DLD1 (cell line): ENCODE measurements around the gene BANK1.
"Not testable (repeated sequence)": the region's sequence is repeated elsewhere in the genome, so short reads cannot be mapped to it uniquely, and the experiment has no call there.

Experiments
- in situ Hi-C: cut with HindIII; loops from 2 replicates; pipeline ENCODE4 v1.10.0; 2017; ENCODE audit warnings: low sequenced_read_pairs

The BANK1 gene

DNA sequence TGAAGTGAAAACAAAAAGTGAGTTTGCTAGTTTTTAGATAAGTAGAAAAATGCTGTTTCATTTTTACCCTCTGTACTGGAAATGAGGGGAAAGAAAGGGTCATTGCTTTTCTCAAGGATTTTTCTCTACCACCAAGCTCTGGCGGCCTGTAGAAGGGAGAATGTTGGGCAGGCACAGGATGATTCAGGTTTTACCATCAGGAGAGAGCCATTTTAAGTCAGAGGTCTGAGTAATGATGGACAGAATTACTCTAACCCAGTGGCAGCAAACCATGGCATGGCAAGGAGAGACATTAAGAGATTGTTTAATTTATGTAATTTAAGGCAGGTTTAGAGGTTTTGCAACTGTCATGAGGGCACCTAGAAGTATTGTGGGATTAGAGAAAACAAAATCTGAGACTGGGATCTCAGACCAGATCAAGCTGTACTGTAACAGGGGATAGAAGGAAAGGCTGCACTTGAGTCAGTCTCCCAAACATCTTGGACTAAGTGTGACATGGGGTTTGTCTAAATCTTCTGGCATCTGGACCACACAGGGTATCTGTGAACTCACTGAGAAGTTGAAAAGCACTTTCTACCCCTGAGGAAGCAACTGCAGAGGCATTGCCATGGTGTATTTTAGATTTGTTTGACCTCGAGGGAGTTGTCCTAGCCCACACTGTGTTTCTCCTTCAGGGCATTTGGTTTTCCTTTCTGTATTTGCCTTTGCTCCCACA lies 81.6 kb downstream of the BANK1 start:
- in situ Hi-C loops = no loop called here

DNA sequence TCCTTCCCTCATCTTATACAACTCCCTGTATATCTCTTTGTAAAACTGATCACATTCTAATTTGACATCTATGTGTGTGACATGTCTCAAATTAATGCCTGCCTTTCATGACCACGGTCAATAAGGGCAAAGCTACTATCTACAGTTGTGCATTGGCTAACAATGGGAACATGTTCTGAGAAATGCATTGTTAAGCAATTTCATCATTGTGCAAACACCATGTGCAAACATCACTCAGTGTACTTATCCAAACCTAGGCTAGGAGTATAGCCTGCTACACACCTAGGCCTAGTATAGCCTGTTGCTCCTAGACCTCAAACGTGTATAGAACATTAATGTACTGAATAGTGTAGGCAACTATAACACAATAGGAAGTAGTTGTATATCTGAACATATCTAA lies 95.0 kb downstream of the BANK1 start:
- in situ Hi-C loops = no loop called here

DNA sequence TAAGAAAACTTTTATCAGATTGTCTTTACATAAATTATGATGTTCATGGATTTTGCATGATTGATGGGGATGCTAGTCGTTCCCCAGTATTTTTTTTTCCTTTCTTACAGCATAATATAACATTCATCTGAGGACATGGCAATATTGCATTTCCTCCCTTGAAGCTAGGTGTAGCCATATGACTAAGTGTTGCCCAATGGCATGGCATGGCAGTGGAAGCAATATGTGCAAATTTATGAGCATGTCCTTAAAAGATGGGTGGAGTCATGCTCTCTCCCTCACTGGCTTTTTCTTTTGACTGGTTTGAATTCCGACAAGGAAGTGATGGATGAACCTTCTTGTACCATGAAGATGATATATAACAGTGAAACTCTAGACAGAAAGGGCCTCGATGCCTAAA lies 96.3 kb downstream of the BANK1 start:
- in situ Hi-C loops = no loop called here

DNA sequence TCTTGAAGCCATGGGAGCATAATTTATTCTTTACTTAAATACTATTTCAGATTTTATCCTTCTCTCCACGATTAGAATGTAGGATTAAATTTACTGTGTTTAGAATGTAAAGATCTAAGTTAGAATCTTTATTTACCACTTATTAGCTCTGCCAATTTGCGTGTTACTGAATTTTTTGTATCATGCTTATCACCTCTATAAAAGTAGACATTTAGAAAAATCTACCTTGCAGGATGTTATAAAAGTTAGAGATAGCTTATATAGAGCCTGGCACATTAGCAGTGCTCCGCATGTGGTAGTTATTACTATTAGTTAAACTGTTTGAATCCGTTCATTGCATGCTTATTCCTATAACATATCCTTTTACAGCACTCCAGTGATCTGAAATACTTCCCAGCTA lies 97.9 kb downstream of the BANK1 start:
- in situ Hi-C loops = no loop called here

DNA sequence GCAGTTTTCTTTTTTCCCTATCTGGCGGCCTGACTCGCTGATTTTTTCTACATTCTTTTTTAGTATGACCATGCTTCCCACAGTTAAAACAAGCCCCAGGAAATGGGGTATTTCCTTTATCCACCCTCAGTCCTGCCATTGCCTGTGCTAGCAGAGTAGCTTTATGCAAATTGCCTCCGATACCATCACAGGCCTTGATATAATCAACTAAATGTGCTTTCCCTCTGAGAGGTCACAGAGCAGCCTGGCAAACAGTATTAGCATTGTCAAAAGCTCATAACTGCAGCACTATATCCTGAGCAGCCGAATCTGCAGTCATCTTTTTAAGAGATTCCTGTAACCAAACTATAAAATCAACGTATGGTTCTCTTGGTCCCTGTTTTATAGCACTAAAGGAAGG lies 115.0 kb downstream of the BANK1 start:
- in situ Hi-C loops = not testable (repeated sequence)

- in situ Hi-C loops = no loop called here
Observed at GRCh38 chr4:101910786-101911373, 120.3 kb downstream of the BANK1 start.

DNA sequence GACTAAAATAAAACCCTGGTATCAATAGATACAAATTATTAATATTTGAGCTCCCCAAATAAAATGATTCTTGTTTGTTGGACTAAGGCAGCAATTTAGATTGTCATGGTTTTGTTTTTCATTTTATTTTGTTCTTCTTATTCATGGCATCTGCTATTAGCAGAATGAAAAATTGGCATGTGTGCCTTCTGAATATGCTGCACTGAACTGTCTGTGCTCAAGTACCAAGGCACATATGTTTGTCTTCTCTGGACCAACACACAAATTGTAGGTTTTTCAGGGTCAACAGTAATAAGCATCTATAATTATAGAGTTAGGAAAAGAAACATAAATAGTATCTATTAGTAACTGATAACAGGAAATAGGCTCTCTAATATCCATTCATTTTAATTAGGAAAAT lies 121.1 kb downstream of the BANK1 start:
- in situ Hi-C loops = no loop called here

DNA sequence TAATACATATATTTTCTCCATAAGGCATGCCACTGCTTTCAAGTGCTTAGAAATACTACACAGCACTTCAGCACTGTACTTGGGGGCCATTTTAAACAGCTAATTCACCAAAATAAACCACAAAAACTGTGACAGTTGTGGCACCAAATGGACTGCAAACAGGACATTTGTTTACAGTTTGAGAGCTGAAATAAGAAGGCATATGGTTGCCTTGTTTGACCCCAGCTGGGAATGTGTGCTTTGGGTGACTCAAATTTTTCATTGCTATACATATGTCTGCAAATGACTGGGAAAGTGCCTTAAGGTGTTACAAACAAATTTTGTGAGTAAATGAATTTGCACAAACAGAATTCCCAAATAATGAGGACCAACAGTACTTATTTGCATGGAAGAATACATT lies 124.2 kb downstream of the BANK1 start:
- in situ Hi-C loops = no loop called here

DNA sequence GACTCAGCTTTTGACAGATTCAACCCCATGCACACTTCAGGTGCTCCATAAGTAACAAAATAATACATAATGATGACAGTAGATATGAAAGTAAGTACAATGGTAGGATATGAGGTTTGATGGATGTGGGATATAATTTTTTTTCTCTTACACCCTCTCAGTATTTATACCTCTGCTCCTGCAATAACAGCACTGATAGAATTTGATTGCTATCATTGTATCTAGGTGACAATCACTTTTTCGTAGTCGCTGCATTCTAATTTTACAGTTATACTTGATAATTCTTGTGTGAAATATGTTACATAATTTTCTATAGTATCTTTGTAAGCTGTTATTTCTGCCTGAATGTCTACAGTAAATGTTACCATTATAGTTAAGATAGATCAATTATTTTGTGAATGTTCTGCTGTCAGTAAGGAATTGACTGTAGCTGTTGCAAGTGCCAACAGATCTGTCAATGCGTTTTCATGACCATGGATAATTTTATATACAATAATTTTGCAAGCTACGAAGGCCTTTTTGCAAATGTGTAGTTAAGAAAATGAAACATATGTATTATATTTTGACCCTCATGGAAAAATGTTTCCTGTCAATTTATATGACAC lies 128.9 kb downstream of the BANK1 start:
- in situ Hi-C loops = no loop called here

DNA sequence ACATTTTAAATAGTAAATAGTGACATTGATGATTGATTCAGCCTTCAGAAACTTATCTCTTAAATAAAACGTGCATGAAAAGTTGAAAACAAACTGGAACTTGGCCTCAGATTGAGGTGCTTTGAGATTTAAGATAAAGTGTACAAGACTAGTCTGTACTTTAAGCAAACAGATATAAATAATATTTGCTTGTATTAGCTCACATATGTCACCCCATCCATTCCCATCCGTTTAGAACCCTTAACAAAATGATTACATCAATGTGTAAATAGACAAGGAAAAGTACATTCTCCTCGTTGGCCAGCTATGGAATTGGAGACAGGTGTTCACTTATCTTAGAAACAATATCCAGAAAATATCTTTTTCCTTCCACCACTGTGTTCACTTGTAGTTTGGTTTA lies 130.8 kb downstream of the BANK1 start:
- in situ Hi-C loops = no loop called here

- in situ Hi-C loops = no loop called here
Observed at GRCh38 chr4:101931619-101932018, 141.1 kb downstream of the BANK1 start.

DNA sequence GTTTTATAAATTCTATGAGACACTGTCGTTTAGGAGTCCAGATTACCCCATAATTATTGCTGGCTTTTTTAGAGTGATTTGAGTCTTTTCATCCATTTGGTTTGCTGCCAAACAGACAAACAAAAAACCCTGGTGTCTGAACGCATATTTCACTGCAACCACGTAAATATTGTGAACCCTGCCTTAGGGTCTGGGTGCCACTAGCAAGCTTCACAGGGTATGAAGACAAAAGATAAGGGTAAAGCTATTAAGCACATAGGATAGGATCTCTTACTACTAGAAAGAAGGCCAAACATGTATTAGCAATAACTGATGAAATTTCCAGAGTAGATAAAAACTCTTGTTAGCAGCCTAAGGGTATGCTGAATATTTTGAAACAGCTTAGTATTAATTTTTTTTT lies 143.3 kb downstream of the BANK1 start:
- in situ Hi-C loops = no loop called here

GRCh38 chr4:101938836-101939235 lies 148.3 kb downstream of the BANK1 start:
- in situ Hi-C loops = no loop called here

- in situ Hi-C loops = no loop called here
Observed at GRCh38 chr4:101941816-101942358, 151.4 kb downstream of the BANK1 start.

DNA sequence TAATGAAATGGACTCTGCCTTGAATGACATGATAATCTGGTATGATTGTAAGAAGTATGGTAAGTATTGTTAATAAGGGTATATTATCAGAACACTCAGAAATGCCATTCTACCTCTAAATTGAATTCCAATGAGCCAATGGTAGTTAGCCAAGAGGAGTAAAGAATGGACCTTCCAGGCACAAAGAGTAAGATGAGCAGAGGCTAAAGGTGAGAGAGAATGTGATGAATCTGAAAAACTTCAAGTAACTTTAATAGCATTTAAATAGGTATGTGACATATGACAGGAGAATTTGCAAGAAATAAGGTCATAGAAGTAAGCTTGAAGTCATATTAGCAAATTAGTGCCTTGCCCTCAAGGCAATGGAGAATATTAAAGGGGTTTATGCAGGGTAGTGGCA lies 152.4 kb downstream of the BANK1 start:
- in situ Hi-C loops = no loop called here

- in situ Hi-C loops = no loop called here
Observed at GRCh38 chr4:101944649-101945048, 154.1 kb downstream of the BANK1 start.

GRCh38 chr4:101948055-101948454 lies 157.5 kb downstream of the BANK1 start:
- in situ Hi-C loops = no loop called here

DNA sequence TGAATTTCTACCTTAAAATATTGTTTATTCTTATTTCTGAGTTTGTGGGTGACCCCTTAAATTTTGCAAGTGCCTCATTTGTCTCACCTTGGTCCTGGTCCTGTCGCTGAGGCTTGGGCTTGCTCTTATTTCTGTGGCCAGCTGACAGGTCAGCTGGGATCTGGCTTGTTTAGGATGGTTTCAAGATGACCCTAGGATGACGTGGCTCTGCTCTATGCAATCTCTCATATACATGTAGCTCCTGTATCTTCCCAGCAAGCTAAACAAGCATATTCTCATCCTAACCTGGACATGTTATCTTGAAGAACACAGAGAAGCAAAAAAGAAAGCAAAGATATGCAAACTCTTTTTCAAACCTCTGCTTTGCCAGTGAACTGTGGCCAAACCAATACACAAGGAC lies 158.4 kb downstream of the BANK1 start:
- in situ Hi-C loops = no loop called here

GRCh38 chr4:101950258-101950979 lies 159.9 kb downstream of the BANK1 start:
- in situ Hi-C loops = no loop called here

DNA sequence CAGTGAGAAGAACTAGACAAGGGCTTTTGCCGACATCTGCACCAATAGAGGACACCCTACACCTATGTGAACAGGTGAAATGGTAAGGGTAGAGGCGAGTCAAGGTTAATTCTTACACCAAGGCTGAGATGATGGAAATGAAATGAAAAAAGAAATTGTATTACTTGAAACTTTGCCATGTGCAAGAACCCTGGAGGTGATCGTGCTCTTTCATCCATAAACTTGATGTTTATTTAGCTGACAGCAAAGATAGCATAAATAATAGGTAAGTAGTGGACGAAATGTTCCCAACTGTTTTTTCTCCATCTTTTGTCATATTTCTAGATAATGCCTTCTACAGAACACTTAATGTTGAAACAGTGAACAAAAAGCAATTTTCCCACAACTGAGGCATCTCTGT lies 162.5 kb downstream of the BANK1 start:
- in situ Hi-C loops = no loop called here

- in situ Hi-C loops = no loop called here
Observed at GRCh38 chr4:101953949-101954348, 163.4 kb downstream of the BANK1 start.

DNA sequence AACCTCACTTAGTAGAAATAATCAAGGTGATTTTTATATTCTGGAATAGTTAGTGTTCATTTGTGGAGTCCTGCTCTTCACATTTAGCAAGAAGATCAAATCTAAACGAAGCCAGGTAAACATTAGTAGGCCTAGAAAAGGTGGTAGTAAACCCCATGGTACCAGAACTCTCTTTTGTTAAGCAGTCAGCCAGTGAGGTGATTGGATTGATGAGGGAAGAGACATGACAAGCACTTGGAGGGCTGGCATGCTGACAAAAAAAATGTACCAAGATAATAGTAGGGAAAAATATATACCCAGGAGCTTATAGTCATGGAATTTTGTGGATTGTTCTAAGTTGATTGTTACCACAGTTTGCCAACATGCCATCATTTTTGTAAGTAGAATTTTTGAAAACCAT lies 163.8 kb downstream of the BANK1 start:
- in situ Hi-C loops = no loop called here
